ENCODE data around the gene SERINC5. TPM values are rescaled to one million over a fixed set of nuclear protein-coding genes. Genes with fewer than 3 reads are reported as not detected.
"Not testable (repeated sequence)": the region's sequence is repeated elsewhere in the genome, so short reads cannot be mapped to it uniquely, and the experiment has no call there.

The SERINC5 gene
- total RNA-seq, 1 donor from 2014 or later: 21.4 TPM

DNA sequence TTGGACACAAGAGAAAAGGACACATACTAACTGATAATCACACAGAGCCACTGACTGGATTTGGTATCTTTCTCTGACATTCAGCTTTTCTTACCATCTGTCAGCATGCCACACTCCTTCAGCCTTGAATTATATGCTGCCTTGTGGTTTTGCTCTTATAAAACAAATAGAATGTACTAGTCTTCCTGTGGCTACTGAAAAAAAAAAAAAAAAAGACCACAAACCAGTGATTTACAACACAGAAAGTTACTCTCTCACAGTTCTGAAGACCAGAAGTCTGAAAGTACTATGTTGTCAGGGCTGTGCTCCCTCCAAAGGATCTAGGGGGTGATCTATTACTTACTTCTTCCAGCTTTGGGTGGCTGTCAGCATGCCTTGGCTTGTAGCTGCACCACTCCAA, 138.4 kb downstream of the SERINC5 start:
- Histone ChIP-seq H3K4me1 (ENCODE audit: control insufficient read depth in 3 of 3, insufficient read depth in 3 of 3, low read length in 3 of 3) (no peaks in the 10 kb centered on the region), H3K9me3 (ENCODE audit: control insufficient read depth in 3 of 3, low read length in 3 of 3) (no peaks in the 10 kb centered on the region), H3K9ac (ENCODE audit: low read depth in 1 of 3, low read length in 3 of 3) (no peak overlapping the region), H3K27ac (ENCODE audit: low read depth, low read length) (no peak overlapping the region), H3K4me3 (ENCODE audit: low read length in 3 of 3) (no peak overlapping the region), H3K27me3 (ENCODE audit: control insufficient read depth in 3 of 3, insufficient read depth in 3 of 3, low read length in 3 of 3) (no peaks in the 10 kb centered on the region), H3K36me3 (ENCODE audit: control insufficient read depth in 3 of 3, insufficient read depth in 3 of 3, low read length in 3 of 3) (no peaks in the 10 kb centered on the region)

GRCh38 chr5:80116465-80116864, 139.4 kb downstream of the SERINC5 start:
- H3K36me3 ChIP-seq (ENCODE audit: control insufficient read depth in 3 of 3, insufficient read depth in 3 of 3, low read length in 3 of 3): no peaks in the 10 kb centered on the region
- H3K4me3 ChIP-seq (ENCODE audit: low read length in 3 of 3): no peak overlapping the region
- H3K9me3 ChIP-seq (ENCODE audit: control insufficient read depth in 3 of 3, low read length in 3 of 3): no peaks in the 10 kb centered on the region
- H3K4me1 ChIP-seq (ENCODE audit: control insufficient read depth in 3 of 3, insufficient read depth in 3 of 3, low read length in 3 of 3): no peaks in the 10 kb centered on the region
- no peak overlapping the region for H3K27ac ChIP-seq (ENCODE audit: low read depth, low read length)
- no peak overlapping the region for H3K9ac ChIP-seq (ENCODE audit: low read depth in 1 of 3, low read length in 3 of 3)
- no peaks in the 10 kb centered on the region for H3K27me3 ChIP-seq (ENCODE audit: control insufficient read depth in 3 of 3, insufficient read depth in 3 of 3, low read length in 3 of 3)

- H3K27me3 ChIP-seq (ENCODE audit: control insufficient read depth in 3 of 3, insufficient read depth in 3 of 3, low read length in 3 of 3): no peaks in the 10 kb centered on the region
- H3K4me3 ChIP-seq (ENCODE audit: low read length in 3 of 3): no peak overlapping the region
- no peak overlapping the region for H3K27ac ChIP-seq (ENCODE audit: low read depth, low read length)
- no peaks in the 10 kb centered on the region for H3K36me3 ChIP-seq (ENCODE audit: control insufficient read depth in 3 of 3, insufficient read depth in 3 of 3, low read length in 3 of 3)
- no peak overlapping the region for H3K9ac ChIP-seq (ENCODE audit: low read depth in 1 of 3, low read length in 3 of 3)
- no peaks in the 10 kb centered on the region for H3K9me3 ChIP-seq (ENCODE audit: control insufficient read depth in 3 of 3, low read length in 3 of 3)
- no peaks in the 10 kb centered on the region for H3K4me1 ChIP-seq (ENCODE audit: control insufficient read depth in 3 of 3, insufficient read depth in 3 of 3, low read length in 3 of 3)
Measured at GRCh38 chr5:80116000-80116399, 139.8 kb downstream of the SERINC5 start.

DNA sequence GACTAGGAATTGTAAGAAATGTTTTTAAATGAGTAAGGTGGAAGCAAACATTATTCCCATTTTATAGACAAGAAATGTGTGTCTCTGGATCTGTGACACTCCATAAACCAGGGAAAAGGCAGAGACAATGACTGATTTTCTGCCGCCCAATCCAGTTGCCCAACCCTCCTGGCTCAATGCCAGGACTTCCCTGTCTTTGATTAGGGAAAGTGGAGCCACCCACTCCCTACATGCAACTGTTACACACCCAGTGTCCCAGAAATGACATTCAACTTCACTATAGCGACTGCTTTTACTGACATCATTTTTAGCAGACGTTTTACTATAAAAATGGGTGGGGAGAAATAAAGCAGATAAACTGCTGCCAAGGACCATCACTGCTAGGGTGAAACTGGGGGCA, 141.0 kb downstream of the SERINC5 start:
- Histone ChIP-seq H3K27ac (ENCODE audit: low read depth, low read length) (no peak overlapping the region), H3K9me3 (ENCODE audit: control insufficient read depth in 3 of 3, low read length in 3 of 3) (no peaks in the 10 kb centered on the region), H3K4me3 (ENCODE audit: low read length in 3 of 3) (no peak overlapping the region), H3K36me3 (ENCODE audit: control insufficient read depth in 3 of 3, insufficient read depth in 3 of 3, low read length in 3 of 3) (no peaks in the 10 kb centered on the region), H3K27me3 (ENCODE audit: control insufficient read depth in 3 of 3, insufficient read depth in 3 of 3, low read length in 3 of 3) (no peaks in the 10 kb centered on the region), H3K4me1 (ENCODE audit: control insufficient read depth in 3 of 3, insufficient read depth in 3 of 3, low read length in 3 of 3) (no peaks in the 10 kb centered on the region), H3K9ac (ENCODE audit: low read depth in 1 of 3, low read length in 3 of 3) (no peak overlapping the region)

GRCh38 chr5:80111376-80111990, 144.4 kb downstream of the SERINC5 start:
- H3K27ac ChIP-seq (ENCODE audit: low read depth, low read length); H3K4me1 ChIP-seq (ENCODE audit: control insufficient read depth in 3 of 3, insufficient read depth in 3 of 3, low read length in 3 of 3); H3K9ac ChIP-seq (ENCODE audit: low read depth in 1 of 3, low read length in 3 of 3); H3K4me3 ChIP-seq (ENCODE audit: low read length in 3 of 3); H3K27me3 ChIP-seq (ENCODE audit: control insufficient read depth in 3 of 3, insufficient read depth in 3 of 3, low read length in 3 of 3); H3K9me3 ChIP-seq (ENCODE audit: control insufficient read depth in 3 of 3, low read length in 3 of 3); H3K36me3 ChIP-seq (ENCODE audit: control insufficient read depth in 3 of 3, insufficient read depth in 3 of 3, low read length in 3 of 3): not testable (repeated sequence)

DNA sequence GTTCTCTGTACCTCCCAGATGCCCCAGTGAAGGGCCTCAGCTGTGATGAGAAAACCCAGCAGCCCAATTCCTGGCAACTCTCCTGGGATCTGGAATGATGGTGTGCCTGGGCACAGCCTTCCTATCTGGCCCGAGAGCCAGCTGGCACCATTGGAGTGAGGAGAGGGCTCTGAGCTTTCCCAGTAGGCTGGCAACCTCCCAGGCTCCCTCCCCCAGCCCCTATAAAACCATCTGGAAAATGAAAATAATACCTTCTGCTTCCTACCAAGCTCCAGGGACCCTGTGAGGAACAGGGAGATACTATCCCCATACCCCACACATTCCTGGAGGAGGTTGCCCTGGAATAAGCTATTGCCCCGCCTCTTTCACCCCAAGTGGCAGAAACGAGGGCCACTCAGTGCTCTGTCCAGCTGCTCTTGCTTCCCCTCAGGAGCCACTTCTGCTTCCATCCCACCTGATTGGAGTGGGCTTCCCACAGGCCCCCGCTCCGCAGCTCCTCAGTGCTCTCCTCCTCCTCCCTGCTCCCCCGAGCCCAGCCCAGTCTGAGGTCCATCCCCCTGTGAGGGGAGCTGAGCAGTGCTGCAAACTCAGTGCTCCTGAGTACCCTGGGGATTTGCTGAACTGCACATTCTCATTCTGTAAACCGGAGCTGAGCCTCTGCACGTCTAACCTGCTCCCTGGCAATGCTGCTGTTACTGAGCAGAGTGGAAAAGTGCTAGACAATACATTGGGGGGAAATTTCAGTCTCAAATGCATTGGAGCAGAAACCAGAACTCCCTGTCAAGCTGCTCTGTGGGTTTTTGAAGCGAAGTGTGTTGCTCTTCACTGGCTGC, 146.0 kb downstream of the SERINC5 start:
- Histone ChIP-seq H3K36me3 (ENCODE audit: control insufficient read depth in 3 of 3, insufficient read depth in 3 of 3, low read length in 3 of 3) (no peaks in the 10 kb centered on the region), H3K4me3 (ENCODE audit: low read length in 3 of 3) (no peak overlapping the region)

GRCh38 chr5:80106916-80107315, 148.9 kb downstream of the SERINC5 start:
- peaks cover 0 to 2% (median 0%) of the 10 kb centered on the region in 3 donors for H3K27me3 ChIP-seq (ENCODE audit: control insufficient read depth in 3 of 3, insufficient read depth in 3 of 3, low read length in 3 of 3)
- H3K4me1 ChIP-seq (ENCODE audit: control insufficient read depth in 3 of 3, insufficient read depth in 3 of 3, low read length in 3 of 3): no peaks in the 10 kb centered on the region
- no peak overlapping the region for H3K4me3 ChIP-seq (ENCODE audit: low read length in 3 of 3)
- no peak overlapping the region for H3K9ac ChIP-seq (ENCODE audit: low read depth in 1 of 3, low read length in 3 of 3)
- no peaks in the 10 kb centered on the region for H3K9me3 ChIP-seq (ENCODE audit: control insufficient read depth in 3 of 3, low read length in 3 of 3)
- no peaks in the 10 kb centered on the region for H3K36me3 ChIP-seq (ENCODE audit: control insufficient read depth in 3 of 3, insufficient read depth in 3 of 3, low read length in 3 of 3)
- no peak overlapping the region for H3K27ac ChIP-seq (ENCODE audit: low read depth, low read length)

More for the DNA sequence above, 146.0 kb downstream of the SERINC5 start:
- H3K9ac ChIP-seq (ENCODE audit: low read depth in 1 of 3, low read length in 3 of 3): no peak overlapping the region
- no peaks in the 10 kb centered on the region for H3K9me3 ChIP-seq (ENCODE audit: control insufficient read depth in 3 of 3, low read length in 3 of 3)
- no peaks in the 10 kb centered on the region for H3K4me1 ChIP-seq (ENCODE audit: control insufficient read depth in 3 of 3, insufficient read depth in 3 of 3, low read length in 3 of 3)
- H3K27me3 ChIP-seq (ENCODE audit: control insufficient read depth in 3 of 3, insufficient read depth in 3 of 3, low read length in 3 of 3): no peaks in the 10 kb centered on the region
- no peak overlapping the region for H3K27ac ChIP-seq (ENCODE audit: low read depth, low read length)

GRCh38 chr5:80105698-80106439, 150.0 kb downstream of the SERINC5 start:
- Histone ChIP-seq H3K27me3 (ENCODE audit: control insufficient read depth in 3 of 3, insufficient read depth in 3 of 3, low read length in 3 of 3) (peaks cover 0 to 2% (median 0%) of the 10 kb centered on the region in 3 donors), H3K27ac (ENCODE audit: low read depth, low read length) (no peak overlapping the region), H3K4me1 (ENCODE audit: control insufficient read depth in 3 of 3, insufficient read depth in 3 of 3, low read length in 3 of 3) (no peaks in the 10 kb centered on the region), H3K4me3 (ENCODE audit: low read length in 3 of 3) (no peak overlapping the region), H3K9ac (ENCODE audit: low read depth in 1 of 3, low read length in 3 of 3) (no peak overlapping the region), H3K36me3 (ENCODE audit: control insufficient read depth in 3 of 3, insufficient read depth in 3 of 3, low read length in 3 of 3) (no peaks in the 10 kb centered on the region), H3K9me3 (ENCODE audit: control insufficient read depth in 3 of 3, low read length in 3 of 3) (no peaks in the 10 kb centered on the region)

DNA sequence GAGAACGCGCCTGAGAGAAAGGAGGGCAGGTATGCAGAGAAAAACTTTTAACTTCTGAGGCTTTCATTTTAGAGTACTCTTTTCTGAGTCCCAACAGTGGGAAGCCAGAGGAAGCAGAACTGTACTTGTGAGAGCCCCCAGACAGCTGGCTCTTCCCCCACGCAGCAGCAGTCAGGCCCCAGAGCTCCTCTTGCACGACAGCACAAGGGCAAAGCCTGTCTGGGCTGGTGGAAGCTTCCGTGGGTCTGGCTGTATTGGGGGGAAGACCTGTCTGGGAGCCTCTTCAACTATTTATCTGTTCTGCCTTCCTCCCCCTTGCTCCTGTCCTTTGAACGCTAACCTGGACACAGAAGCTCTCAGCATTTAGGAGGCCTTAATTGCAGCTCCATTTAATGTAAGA, 152.5 kb downstream of the SERINC5 start:
- H3K4me3 ChIP-seq (ENCODE audit: low read length in 3 of 3): no peak overlapping the region
- H3K27me3 ChIP-seq (ENCODE audit: control insufficient read depth in 3 of 3, insufficient read depth in 3 of 3, low read length in 3 of 3): peaks cover 0 to 2% (median 0%) of the 10 kb centered on the region in 3 donors
- no peaks in the 10 kb centered on the region for H3K4me1 ChIP-seq (ENCODE audit: control insufficient read depth in 3 of 3, insufficient read depth in 3 of 3, low read length in 3 of 3)
- no peak overlapping the region for H3K9ac ChIP-seq (ENCODE audit: low read depth in 1 of 3, low read length in 3 of 3)
- no peaks in the 10 kb centered on the region for H3K9me3 ChIP-seq (ENCODE audit: control insufficient read depth in 3 of 3, low read length in 3 of 3)
- H3K36me3 ChIP-seq (ENCODE audit: control insufficient read depth in 3 of 3, insufficient read depth in 3 of 3, low read length in 3 of 3): no peaks in the 10 kb centered on the region
- no peak overlapping the region for H3K27ac ChIP-seq (ENCODE audit: low read depth, low read length)

- no peak overlapping the region for H3K9ac ChIP-seq (ENCODE audit: low read depth in 1 of 3, low read length in 3 of 3)
- H3K36me3 ChIP-seq (ENCODE audit: control insufficient read depth in 3 of 3, insufficient read depth in 3 of 3, low read length in 3 of 3): no peaks in the 10 kb centered on the region
- no peaks in the 10 kb centered on the region for H3K4me1 ChIP-seq (ENCODE audit: control insufficient read depth in 3 of 3, insufficient read depth in 3 of 3, low read length in 3 of 3)
- no peak overlapping the region for H3K27ac ChIP-seq (ENCODE audit: low read depth, low read length)
- H3K9me3 ChIP-seq (ENCODE audit: control insufficient read depth in 3 of 3, low read length in 3 of 3): no peaks in the 10 kb centered on the region
- no peak overlapping the region for H3K4me3 ChIP-seq (ENCODE audit: low read length in 3 of 3)
- peaks cover 0 to 2% (median 0%) of the 10 kb centered on the region in 3 donors for H3K27me3 ChIP-seq (ENCODE audit: control insufficient read depth in 3 of 3, insufficient read depth in 3 of 3, low read length in 3 of 3)
Measured at GRCh38 chr5:80101993-80102392, 153.9 kb downstream of the SERINC5 start.
